ENCODE results near the gene ALOX15B.
A peak's percentile ranks its signal among the peaks of the same experiment; 100 is the strongest.
"Not testable (repeated sequence)": the region's sequence is repeated elsewhere in the genome, so short reads cannot be mapped to it uniquely, and the experiment has no call there.

ALOX15B gene

DNA sequence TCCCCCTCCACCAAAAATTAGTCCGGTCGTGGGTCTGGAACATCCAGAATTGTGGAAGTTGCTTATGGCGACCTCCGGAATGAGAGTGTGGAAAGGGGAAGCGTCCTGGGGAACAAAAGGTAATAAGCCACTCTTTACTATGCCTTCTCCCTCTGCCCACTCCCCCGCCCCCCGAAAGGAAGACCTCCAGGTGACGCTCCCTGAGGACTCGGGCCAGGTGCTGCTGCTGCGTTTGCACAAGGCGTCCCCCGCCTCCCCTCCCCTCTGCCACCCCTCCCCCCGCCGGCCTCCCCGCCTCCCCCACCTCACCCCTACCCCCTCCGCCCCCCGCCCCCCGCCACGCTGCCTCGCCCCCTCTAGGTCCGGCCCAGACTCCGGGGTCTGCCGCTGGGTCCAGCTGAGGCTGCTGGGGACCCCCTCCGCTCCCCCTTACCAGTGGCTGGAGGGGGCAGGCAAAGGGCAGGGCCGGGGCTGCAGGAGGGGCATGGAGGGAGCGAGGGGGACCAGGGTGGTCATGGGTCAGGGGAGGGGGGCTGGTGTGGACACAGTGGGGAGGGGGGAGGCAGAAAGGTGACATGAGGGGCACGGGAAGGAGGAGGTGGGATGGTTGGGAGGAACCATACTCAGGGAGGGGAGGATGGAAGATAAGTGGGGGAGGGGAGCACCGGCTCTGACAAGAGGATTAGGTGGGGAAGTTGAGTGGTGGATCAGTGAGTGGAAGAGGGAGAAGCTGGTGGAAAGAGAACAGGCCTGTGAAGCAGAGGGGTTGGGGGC is 25.1 kb downstream of the ALOX15B start:
- no peak for DNase-seq

DNA sequence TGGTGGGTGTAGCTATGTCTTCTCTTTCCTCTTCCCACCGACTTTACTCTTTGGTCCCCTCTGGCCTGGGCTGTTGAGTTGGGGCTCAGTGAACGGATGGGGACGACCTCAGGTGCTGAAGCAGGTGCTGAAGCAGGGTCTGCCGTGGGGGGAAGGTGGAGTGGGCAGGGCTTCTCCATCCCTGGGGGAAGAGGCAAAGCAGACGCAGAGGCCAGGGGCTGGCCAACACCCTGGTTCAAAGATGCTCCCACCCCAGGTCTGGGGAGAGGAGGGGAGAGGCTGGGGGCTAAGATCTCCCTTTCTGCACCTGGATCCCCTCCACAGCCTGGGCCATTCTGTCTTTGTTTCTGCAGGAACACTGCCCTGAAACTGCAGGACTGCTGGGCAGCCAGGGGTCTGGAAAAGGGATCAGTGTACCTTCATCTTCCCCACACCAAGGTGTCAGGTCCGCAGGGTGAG is 25.7 kb downstream of the ALOX15B start:
- no peak for DNase-seq

DNA sequence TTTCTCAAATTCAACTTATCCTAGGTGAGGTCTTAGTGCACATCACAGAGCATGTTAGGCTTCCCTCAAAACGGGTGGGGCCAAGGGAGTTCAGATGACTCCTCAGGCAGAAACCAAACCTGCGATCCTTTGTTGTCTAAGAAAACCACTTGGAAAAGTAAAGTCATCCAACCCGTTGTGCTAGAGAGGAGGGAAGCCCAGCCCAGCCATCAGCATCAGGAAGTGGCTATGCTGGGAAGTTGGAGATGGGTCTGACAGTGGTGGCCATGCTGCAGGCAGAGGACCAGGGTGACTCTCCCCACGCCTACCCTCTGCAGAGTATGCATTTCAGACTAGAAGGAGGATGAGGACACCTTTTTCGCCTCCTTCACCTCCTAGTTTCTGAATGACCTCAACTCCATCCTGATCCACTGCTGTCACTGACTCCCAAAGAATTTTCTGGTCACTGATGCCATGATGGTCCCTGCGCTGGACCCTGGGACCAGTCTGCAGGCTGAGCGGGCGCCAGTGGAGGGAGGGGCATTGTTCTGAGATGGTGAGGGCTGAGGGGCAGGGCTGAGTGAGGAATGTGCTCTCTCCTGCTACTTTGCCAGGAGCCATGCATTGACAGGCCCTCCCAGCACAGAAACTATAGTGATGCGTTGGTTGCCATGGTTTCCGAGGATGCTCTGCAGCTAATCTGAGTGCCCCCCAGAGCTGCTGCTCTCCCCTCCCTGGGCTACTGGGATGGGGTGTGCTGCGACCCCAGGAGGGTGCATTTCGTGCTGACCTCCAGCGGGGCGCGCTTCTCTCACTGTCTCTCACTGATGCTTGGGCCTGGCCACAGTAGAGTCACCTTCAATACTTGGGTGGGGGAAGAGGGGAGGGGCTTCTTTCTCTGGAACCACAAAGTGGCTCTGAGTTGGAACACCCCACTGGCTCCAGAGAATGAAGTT is 28.2 kb downstream of the ALOX15B start:
- no peak for DNase-seq

DNA sequence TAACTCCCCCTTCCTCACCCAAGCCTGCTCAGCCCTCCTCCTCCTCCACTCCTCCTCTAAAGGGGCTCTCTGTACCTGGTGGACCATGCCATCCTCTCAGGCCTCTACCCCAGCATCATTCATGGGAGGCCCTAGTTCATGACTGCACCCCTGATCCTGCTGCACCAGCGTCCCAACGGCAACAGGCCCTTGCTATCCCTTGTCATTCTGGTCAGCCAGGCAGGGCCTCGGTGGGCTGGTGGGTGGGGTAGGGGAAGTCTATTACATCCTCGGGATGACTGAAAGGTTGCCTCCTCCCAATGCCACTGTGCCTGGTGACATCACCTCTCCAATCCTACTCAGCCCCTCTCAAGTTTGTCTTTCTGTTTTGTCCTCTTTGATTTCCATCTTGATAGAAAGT is 28.9 kb downstream of the ALOX15B start:
- no peak for DNase-seq

DNA sequence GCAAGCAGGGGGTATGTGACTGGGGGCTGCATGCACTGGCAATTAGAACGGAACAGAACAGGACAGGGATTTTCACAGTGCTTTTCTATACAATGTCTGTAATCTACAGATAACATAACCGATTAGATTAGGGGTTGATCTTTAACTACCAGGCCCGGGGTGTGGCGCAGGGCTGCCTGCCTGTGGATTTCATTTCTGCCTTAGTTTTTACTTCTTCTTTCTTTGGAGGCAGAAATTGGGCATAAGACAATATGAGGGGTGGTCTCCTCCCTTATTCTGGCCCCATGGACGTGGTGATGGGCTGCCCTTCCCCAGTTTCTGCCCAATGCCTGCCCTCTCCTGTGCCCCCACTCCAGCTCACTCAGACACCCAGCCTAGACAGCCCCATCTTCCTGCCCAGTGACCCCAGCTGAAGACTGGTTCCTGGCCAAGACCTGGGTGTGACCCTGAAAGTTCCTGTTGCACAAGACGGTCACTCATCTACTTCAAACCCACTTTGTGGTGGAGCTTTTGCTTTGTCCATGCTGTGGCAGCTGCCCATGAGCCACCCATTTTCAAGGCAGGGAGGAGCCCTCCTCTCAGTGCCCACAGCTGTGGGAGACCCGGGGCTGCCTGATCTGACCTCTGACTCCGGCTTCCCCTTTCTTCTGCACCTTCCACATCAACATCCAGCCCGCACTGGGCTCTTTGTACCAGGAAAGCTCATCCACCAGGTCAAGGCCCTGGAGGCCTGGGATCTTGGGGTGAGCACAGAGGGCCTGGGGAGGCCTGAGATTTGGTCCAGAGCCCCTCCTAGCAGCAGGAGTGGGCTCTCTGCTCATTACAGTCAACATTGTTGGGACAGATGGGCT is 30.1 kb downstream of the ALOX15B start:
- DNase-seq: no peak

DNA sequence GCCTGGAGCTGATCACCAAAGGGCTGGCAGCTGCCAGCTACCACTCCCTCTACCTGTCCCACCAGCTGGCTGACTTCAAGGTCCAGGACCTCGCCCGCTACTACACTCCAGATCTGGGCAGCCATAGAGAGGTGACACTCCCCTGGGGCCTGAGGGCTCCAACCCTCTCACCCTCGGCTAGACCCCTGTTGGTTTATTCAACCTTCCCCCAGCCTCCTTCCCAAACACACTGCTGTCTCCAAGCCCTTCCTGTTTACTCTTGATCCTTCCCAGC is 30.7 kb downstream of the ALOX15B start:
- DNase-seq: peak; percentile 34

DNA sequence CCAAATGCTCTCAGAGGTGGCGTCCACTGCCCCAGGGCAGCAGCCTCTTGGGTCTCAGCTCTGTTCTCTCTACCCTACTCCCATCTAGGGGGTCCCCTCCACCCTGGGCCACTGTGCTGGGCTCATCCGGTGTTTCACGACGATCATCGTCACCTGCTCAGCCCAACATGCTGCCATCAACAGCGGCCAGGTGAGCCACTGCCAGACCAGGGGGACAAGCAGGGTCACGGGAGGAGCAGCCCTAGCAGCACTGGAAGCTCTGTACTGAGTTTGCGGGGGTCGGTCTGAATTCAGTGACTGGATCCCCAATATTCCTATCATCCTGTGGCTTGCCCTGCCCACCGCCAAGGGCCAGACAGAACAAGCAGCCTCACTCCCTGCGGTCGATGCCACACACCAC is 32.6 kb downstream of the ALOX15B start:
- DNase-seq: no peak

DNA sequence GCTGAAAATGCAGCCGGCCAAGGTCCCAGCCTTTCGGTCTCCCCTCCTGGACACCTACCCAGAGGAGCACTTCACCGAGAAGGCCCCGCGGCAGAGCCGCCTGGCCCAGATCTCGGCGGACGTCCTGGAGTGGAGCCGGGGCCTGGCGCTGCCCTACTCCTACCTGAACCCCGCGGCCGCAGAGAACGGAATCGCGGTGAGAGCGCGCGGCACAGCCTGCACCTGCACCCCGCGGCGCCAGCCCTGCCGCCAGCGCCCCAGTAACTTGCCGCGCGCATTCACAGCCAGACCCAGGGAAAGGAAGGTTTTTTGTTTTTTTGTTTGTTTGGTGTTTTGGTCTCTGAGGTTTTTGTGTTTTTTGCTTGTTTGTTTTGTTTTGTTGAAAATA is 33.5 kb downstream of the ALOX15B start:
- DNase-seq: no peak

DNA sequence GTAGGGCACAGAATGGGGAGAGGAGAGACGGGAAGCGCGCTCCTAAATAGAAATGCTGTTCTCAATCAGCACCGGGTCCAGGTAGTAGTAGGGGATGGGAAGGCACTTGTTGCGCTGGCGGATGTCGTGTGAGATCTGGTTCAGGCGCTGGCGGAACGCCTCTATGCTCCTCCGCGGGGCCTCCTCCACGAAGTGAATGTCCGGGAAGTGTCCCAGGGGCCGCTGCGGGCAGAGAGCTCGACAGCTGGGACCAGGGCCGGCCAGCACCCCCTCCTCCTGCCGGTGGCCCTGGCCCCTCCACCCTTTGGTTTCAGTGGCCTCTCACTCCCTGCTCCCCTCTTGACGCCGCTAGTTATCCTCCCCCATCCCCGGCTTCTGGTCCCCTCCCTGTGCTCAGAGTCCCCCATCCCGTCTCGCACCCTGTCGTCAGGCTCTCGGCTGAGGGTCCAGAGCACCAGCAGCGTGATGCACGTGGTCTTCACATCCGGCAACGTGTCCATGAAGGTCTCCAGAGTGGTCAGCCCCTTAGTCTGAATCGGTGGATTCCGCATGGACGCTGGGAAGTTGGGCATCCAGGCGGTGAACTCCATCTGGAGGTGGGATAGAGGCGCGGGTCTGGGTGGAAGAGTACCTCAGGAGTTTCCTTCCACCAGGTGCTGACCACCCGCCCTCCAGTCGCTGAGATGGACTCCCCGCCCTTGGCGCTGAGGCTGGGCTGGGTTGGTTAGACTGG is 34.0 kb downstream of the ALOX15B start:
- DNase-seq: no peak

DNA sequence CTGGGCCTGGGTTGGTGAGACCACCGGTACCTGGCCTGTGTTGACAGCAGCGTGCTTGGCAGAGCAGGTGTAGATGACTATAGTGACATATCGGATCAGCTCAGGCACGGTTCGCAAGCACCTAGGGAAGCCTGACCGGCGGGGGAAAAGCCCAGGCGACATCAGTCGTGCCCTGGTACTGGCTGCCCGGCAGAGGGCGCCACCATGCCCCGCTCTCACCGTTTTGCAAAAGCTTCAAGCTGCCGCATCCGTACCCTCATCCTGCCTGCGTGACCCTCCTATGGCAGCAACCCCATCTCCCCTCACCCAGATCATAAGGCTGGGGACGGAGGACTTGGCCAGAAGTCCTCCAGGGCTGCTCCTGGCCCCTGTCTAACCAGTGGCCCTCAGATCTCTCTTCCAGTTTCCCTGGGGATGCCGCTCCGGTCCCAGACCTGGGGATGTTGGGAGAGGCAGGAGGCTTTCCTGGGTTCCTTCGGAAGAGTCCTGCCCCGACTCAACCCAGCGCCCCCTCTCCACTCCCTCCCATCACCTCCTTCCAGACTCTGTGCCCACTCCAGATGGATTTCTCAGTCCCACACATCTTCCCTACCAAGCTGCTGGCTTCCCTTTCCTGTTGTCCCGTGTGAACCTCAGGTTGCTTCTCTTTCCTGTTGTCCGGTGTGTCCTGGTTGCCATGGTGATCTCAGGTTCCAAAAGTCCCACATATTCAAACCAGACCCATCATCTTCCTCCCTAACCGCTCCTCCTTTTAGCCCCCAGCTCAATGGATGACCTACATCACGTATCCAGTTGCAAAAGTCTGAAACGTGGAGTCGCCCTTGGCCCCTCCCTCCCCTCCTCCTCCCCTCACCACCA is 35.0 kb downstream of the ALOX15B start:
- DNase-seq: peak; percentile 70

DNA sequence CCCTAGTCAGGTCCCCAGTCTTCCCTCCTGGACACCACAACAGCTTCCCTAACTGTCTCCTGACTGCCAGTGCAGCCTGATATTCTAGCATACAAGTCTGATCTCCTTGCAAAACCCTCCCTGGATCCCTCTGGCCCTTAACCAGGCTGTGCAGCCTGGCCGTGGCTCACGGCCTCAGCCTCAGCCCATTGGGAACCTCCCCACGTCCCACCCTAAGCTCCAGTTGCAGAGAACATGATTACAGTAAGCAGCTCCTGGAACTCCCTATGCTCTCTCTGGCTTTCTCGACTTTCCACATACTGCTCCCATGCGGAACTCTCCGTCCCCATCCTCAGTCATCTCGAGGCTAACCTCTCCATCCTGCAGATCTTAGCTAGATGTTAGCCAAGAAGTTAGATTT is 35.7 kb downstream of the ALOX15B start:
- DNase-seq: no peak

DNA sequence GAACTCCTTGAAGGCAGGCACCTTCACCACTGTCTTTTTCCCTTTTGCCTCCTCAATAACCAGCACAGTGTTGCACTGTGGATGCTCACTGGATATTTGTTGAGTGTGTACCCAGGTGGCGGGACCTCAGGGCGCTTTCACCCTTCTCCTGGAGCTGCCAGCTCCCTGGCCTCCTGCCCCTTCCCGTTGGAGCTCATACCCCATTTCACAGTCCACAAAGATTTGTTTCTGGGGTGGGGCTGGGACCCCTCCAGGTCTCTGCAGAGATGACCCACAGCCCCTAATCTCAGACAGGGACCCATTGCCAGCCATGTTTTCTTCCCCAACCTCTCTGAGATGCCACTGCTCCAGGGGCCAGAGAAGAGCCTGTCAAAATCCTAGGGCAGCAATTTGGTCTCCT is 36.2 kb downstream of the ALOX15B start:
- no peak for DNase-seq

DNA sequence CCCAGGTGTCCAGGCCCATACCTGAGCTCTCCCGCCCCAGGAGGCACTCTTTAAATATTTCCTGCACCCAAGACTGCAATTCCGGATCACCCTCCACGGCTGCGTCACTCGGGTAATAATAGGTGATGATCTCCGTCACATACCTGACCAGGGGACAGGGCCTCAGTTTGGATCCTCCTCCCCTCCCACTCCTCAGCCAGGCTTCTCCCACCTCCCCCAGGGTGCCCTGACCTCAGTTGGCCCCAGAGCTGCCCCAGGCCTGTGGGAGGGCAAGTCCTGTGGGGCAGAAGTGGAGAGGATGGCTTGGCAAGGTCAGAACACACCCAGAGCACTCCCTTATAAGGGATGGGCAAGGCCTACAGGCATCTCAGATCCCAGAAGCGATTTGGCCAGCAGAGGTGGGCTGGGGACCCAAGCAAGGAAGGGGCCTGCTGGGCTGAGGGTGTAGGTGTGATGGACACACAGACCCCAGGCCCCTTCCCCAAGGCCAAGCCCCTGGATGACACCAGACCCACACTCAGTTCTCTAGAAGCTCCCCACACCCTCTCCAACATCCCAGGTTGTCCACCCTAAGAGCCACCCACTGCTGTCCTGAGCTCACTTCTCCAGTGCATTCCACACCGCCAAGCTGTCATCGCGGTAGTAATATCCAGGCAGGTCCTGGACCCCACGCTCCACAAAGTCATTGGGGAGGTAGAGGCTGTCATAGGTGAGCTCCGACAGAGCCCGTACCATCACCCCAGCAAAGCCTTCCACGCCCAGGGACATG is 36.9 kb downstream of the ALOX15B start:
- no peak for DNase-seq

DNA sequence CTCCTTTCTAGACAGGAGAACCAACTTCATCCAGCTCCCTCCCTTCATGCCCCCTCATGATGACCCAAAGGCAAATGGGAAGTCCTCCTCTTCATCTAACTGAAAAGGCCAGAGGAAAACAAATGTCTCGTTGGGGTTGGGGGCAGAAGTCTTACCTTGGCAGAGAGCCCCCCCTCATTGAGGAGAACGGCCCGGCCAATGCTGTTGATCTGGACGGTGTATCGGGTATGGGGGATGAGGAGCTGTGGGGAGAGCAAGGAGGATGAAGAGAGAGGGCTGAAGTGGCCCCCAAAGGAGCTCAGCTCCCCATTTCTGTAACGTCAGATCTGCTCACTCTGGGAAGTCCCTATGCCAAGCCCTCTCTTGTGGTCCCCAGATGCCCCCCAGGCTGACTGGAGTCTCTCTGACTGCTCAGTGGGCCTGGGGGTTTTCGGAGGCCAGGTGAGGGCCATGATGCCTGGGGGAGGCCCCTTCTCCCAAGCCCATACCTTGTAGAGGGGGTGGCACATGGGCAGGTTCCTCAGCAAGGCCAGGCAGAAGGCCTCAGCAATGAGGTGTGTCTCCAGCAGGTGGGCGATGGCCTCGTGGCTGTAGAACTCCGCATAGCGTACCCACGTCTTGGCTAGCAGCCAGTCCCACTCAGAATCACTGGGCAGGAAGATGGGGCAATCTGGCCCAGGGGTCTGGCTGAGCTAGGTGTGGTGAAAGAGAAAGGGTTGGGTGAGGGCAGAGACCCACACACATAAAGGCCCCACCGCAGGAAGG is 37.8 kb downstream of the ALOX15B start:
- no peak for DNase-seq

DNA sequence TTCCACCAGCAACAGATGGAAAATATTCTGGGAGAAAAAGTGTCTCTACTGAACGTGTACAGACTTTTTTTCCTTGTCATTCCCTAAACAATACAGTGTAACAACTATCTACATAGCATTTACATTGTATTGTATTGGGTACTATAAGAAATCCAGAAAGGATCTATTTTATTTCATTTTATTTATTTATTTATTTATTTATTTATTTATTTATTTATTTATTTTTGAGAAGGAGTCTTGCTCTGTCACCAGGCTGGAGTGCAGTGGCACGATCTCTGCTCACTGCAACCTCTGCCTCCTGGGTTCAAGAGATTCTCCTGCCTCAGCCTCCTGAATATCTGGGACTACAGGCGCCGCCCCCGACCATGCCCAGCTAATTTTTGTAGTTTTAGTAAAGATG is 39.1 kb downstream of the ALOX15B start:
- DNase-seq: not testable (repeated sequence)

DNA sequence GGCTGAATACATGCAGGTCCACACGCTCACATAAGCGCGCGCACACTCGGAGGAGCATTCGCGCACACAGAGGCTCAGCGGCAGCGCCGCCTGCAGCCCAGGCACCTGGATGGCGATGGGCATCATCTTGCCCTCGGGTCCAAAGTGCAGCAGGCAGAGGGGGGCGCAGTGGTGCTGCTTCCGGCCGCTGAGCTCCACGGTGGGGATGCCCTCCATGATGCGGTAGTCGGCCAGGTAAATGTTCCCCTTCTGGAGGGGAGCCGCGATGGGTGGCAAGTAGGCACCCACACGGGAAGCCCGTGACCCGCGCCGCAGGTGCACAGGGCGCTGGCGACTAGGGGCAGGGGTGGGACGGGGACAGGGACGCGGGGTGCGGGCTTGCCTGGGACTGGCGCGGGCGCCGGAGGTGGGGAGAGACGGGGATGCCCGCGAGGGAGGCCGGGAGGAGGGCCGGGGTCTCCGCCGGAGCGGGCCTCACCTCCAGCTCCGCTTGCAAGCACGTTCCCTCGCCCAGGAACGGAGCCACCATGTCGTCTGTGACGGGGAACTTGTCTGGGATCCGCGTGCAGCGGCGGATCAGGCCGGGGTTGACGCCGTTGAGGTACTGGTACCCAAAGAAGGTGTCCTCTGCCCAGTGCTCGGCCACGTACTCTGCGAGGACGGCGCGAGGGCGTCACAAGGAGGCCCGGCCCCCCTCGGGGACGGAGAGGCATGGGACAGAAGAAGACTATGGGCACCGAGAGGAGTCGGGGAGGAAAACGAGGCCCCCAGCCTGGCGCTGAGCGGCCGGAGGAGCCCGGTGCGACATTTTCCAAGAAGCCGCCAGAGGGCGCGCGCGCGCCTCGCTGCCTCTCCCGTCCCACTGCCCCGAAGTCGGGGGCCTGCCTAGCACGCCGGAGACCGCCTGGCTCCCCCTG is 40.7 kb downstream of the ALOX15B start:
- DNase-seq: peak; percentile 75

DNA sequence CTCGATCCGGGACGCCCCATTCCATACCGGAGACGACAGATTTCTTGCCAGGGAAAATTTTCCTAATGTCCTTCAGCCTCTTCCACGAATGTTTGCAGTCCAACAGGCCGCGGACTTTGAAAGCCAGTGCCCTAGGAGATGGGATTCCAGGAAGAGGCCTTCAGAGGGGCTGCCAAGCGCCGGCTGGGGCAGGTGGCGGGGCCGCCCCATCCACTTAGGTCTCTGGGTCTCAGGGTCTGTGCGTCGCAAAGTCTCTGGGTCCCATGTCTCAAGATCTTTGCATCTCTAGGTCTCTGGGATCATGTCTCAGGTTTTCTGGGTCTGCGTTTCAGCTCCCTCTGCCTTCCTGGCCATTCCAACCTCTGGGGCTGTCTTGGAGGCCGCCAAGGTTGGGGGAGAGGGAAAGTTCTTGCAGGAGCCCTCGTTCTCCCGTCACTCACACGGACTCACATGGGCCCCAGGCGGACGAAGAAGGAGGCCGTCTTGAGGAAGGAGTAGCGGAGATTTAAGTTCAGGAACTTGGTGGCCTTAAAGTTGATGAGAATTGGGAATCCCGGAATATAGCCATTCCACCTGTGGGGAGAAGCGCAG is 41.4 kb downstream of the ALOX15B start:
- DNase-seq: no peak

DNA sequence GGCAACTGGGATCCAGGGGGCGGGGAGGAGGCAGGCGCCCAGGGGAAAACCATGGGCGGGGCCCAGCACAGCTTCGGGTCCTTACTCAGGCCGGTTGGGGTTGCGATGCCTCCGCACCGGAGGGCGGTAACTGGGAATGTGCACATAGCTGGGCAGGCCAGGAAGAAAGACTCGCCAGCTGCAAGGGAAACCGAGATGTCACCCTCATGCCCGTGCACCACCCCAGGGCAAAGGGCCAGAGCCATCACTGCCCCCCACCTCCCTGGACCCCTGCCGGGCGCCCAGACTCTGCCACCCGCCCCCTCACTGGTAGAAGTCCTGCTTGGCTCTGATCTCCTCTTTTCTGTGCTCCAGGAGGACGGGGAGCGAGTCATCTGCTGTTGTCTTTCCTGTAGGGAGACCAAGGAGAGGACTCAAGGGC is 42.0 kb downstream of the ALOX15B start:
- DNase-seq: no peak

Data from NCI-H1694 (cell line).